OCI-LY7 (cell line): ENCODE measurements around the gene TRPM2. TPM values are rescaled to one million over a fixed set of nuclear protein-coding genes. Genes with fewer than 3 reads are reported as not detected.

Experiments
- BruUV-seq: library from RNA; stranded (reverse); fragments of 400-500 nt; replicated peaks from 2 replicates; lab custom pipeline; 2021; lab: Mats Ljungman, UMichigan
- CTCF ChIA-PET: fragments of 300-600 bp; sonication (Branson Sonifier 250); formaldehyde crosslinking; loops from one replicate; lab custom pipeline; 2022; ENCODE audit warnings: antibody characterized with exemption; ENCODE audit not compliant: unreplicated experiment; lab: Charles Lee
- POLR2A ChIA-PET: fragments of 300-600 bp; sonication (Branson Sonifier 250); formaldehyde crosslinking; loops from one replicate; lab custom pipeline; 2022; ENCODE audit warnings: antibody characterized with exemption; lab: Charles Lee
- DNase-seq: peaks from one replicate; pipeline ENCODE4 v3.0.0-alpha.2; 2015; ENCODE audit warnings: low spot score
- H2AFZ ChIP-seq: fragments of 200-600 bp; sonication (generic), shearing (Covaris generic); 2 replicates; pipeline ENCODE4 v1.6.1; 2014; ENCODE audit warnings: mild to moderate bottlenecking, antibody characterized with exemption, low read length, moderate library complexity
- H3K27ac ChIP-seq: fragments of 200-600 bp; sonication (generic); 2 replicates; pipeline ENCODE4 v1.5.1; 2014; ENCODE audit warnings: mixed run types, low read depth, mild to moderate bottlenecking, moderate library complexity, low read length, inconsistent platforms; ENCODE audit not compliant: poor library complexity, severe bottlenecking
- H3K36me3 ChIP-seq: fragments of 200-600 bp; sonication (generic); 2 replicates; pipeline ENCODE4 v1.6.1; 2014; ENCODE audit warnings: mild to moderate bottlenecking, antibody characterized with exemption, low read length, moderate library complexity, mixed read lengths; ENCODE audit not compliant: insufficient read depth
- H3K4me1 ChIP-seq: fragments of 200-600 bp; sonication (generic); 2 replicates; pipeline ENCODE4 v1.5.1; 2014; ENCODE audit warnings: mild to moderate bottlenecking, low read length; ENCODE audit not compliant: insufficient read depth, poor library complexity, severe bottlenecking
- H3K4me2 ChIP-seq: fragments of 200-600 bp; sonication (generic); 2 replicates; pipeline ENCODE4 v1.6.1; 2014; ENCODE audit warnings: mild to moderate bottlenecking, low read length
- H3K4me3 ChIP-seq: fragments of 200-600 bp; sonication (generic); 2 replicates; pipeline ENCODE4 v1.5.1; 2014; ENCODE audit warnings: mild to moderate bottlenecking, low read depth, low read length; ENCODE audit not compliant: poor library complexity, severe bottlenecking
- H3K79me2 ChIP-seq: fragments of 200-600 bp; sonication (generic); 2 replicates; pipeline ENCODE4 v1.6.1; 2016; ENCODE audit warnings: low read depth, mild to moderate bottlenecking, low read length, moderate library complexity, mixed read lengths; ENCODE audit not compliant: insufficient read depth
- H3K9me2 ChIP-seq: fragments of 200-600 bp; sonication (generic); 2 replicates; pipeline ENCODE4 v1.6.1; 2016; ENCODE audit warnings: mild to moderate bottlenecking, low read length, mixed read lengths; ENCODE audit not compliant: insufficient read depth
- H3K9me3 ChIP-seq: fragments of 200-600 bp; sonication (generic); 2 replicates; pipeline ENCODE4 v1.6.1; 2014; ENCODE audit warnings: mild to moderate bottlenecking, mixed run types, low read length, mixed read lengths
- H4K20me1 ChIP-seq: fragments of 200-600 bp; sonication (generic); 2 replicates; pipeline ENCODE4 v1.6.1; 2014; ENCODE audit warnings: mild to moderate bottlenecking, antibody characterized with exemption, low read length, moderate library complexity, mixed read lengths; ENCODE audit not compliant: insufficient read depth
- CTCF ChIP-seq: fragments of 200-600 bp; sonication (generic); conservative IDR thresholded peaks from 2 replicates; pipeline ENCODE4 v1.5.1; 2014; ENCODE audit warnings: mild to moderate bottlenecking, antibody characterized with exemption, low read length, moderate library complexity, mixed read lengths
- EZH2phosphoT487 ChIP-seq: fragments of 200-600 bp; sonication (generic); IDR thresholded peaks from 2 replicates; pipeline ENCODE4 v1.6.1; 2018; ENCODE audit warnings: low read depth, borderline replicate concordance, mild to moderate bottlenecking, mixed run types, antibody characterized with exemption, low read length, moderate library complexity, mixed read lengths
- intact Hi-C: fragments of 100-400 bp; cut with micrococcal nuclease; formaldehyde crosslinking; loops from one replicate; pipeline ENCODE4 v1.10.0; 2022; ENCODE audit not compliant: unreplicated experiment
- total RNA-seq, 2 experiments: library from RNA; depleted of rRNA in 1 of 2; stranded (reverse); fragments of >200 nt in 1 of 2; shearing (Covaris generic) in 1 of 2; gene quantifications; 2 replicates each; pipeline ENCODE4 v1.2.3, GENCODE V29; 2014 to 2022

TRPM2 gene
- total RNA-seq, 2 experiments from 2014 or later = 1.8 to 7.1 TPM

- Histone ChIP-seq H3K9me3 (no peaks in the 10 kb centered on the region), H3K4me1 (no peaks in the 10 kb centered on the region), H3K36me3 (no peaks in the 10 kb centered on the region), H3K4me2 (no peak overlapping the region), H4K20me1 (no peaks in the 10 kb centered on the region), H3K27ac (no peak overlapping the region), H2AFZ (no peak overlapping the region), H3K4me3 (no peak overlapping the region), H3K79me2 (no peaks in the 10 kb centered on the region), H3K9me2 (no peaks in the 10 kb centered on the region)
- intact Hi-C loops = no loop called here
- CTCF ChIA-PET = interaction anchor here (1.1 kb wide), 1 partner anchor 14 kb away, joined by 3 read pairs; no protein-coding TSS in a partner anchor
- no peak for TF ChIP-seq EZH2phosphoT487
- no peak for TF ChIP-seq CTCF
- BruUV-seq = no TSS peak
- POLR2A ChIA-PET = no interaction called here
- DNase-seq = no peak
Measured at GRCh38 chr21:44441581-44442265, 88.3 kb downstream of the TRPM2 start.

- intact Hi-C loops = no loop called here
- POLR2A ChIA-PET = no interaction called here
- Histone ChIP-seq H4K20me1 (no peaks in the 10 kb centered on the region), H3K9me3 (no peaks in the 10 kb centered on the region), H3K9me2 (no peaks in the 10 kb centered on the region), H2AFZ (no peak overlapping the region), H3K4me1 (no peaks in the 10 kb centered on the region), H3K4me2 (no peak overlapping the region), H3K79me2 (no peaks in the 10 kb centered on the region), H3K36me3 (no peaks in the 10 kb centered on the region), H3K27ac (no peak overlapping the region), H3K4me3 (no peak overlapping the region)
- CTCF ChIA-PET = interaction anchor here (1.1 kb wide), 1 partner anchor 14 kb away, joined by 3 read pairs; no protein-coding TSS in a partner anchor
- DNase-seq = no peak
- TF ChIP-seq CTCF (no peak), EZH2phosphoT487 (no peak)
- no TSS peak for BruUV-seq
Measured at GRCh38 chr21:44442266-44443125, 89.1 kb downstream of the TRPM2 start.
